ENCODE results near the gene SMIM30. TPM values are rescaled to one million over a fixed set of nuclear protein-coding genes. Genes with fewer than 3 reads are reported as not detected.

SMIM30 gene
- total RNA-seq, 4 donors from 2014 or later: 4.6 to 36.0 (median 30.1) TPM

- in situ Hi-C loops (cut with MboI; ENCODE audit: low pct_ligation_motif_present in 1 of 4, low pct_unique_long_range_greater_than_20kb in 1 of 4, low sequenced_read_pairs in 3 of 4) (no loop called here), intact Hi-C loops (cut with DNase I; ENCODE audit: low total_unique reads) (loop anchor here (10.0 kb wide), 1 partner anchor 1545 kb away; the partner anchor contains the start of gene IMMP2L)
- H3K9me3 ChIP-seq: no peaks in the 10 kb centered on the region
- no peak overlapping the region for H3K4me3 ChIP-seq
- no peaks in the 10 kb centered on the region for H3K4me1 ChIP-seq
- no peak for DNase-seq
- no peak overlapping the region for H3K27ac ChIP-seq
- 29 to 90% methylated on average over 1 of the region's 1 CpG for WGBS, 2 donors (ENCODE audit: low coverage in 1 of 2)
- no peaks in the 10 kb centered on the region for H3K27me3 ChIP-seq
- H3K36me3 ChIP-seq: no peaks in the 10 kb centered on the region
- TF ChIP-seq EP300 (IDR thresholded peaks at IDR 0.05; ENCODE audit: low read depth) (no peak), CTCF (IDR thresholded peaks at IDR 0.05) (no peak), POLR2A (IDR thresholded peaks at IDR 0.05) (no peak), POLR2AphosphoS5 (IDR thresholded peaks at IDR 0.05) (no peak)
Observed at GRCh38 chr7:113109718-113110117, 8.6 kb downstream of the SMIM30 start.

- Histone ChIP-seq H3K9me3 (no peaks in the 10 kb centered on the region), H3K27ac (no peak overlapping the region), H3K4me3 (no peak overlapping the region), H3K36me3 (no peaks in the 10 kb centered on the region), H3K27me3 (no peaks in the 10 kb centered on the region), H3K4me1 (no peaks in the 10 kb centered on the region)
- intact Hi-C loops (cut with DNase I; ENCODE audit: low total_unique reads): no loop called here
- in situ Hi-C loops (cut with MboI; ENCODE audit: low pct_ligation_motif_present in 1 of 4, low pct_unique_long_range_greater_than_20kb in 1 of 4, low sequenced_read_pairs in 3 of 4): no loop called here
- TF ChIP-seq POLR2A (IDR thresholded peaks at IDR 0.05): no peak
- TF ChIP-seq POLR2AphosphoS5 (IDR thresholded peaks at IDR 0.05): no peak
- TF ChIP-seq CTCF (IDR thresholded peaks at IDR 0.05): no peak
- TF ChIP-seq EP300 (IDR thresholded peaks at IDR 0.05; ENCODE audit: low read depth): no peak
- 69% methylated on average over 4 to 5 of the region's 5 CpGs for WGBS, 2 donors (ENCODE audit: low coverage in 1 of 2)
- DNase-seq: no peak
Observed at GRCh38 chr7:113100121-113100603, 18.2 kb downstream of the SMIM30 start.

- no peaks in the 10 kb centered on the region for H3K27me3 ChIP-seq
- in situ Hi-C loops (cut with MboI; ENCODE audit: low pct_ligation_motif_present in 1 of 4, low pct_unique_long_range_greater_than_20kb in 1 of 4, low sequenced_read_pairs in 3 of 4): no loop called here
- intact Hi-C loops (cut with DNase I; ENCODE audit: low total_unique reads): no loop called here
- no peak overlapping the region for H3K27ac ChIP-seq
- H3K9me3 ChIP-seq: no peaks in the 10 kb centered on the region
- no peaks in the 10 kb centered on the region for H3K4me1 ChIP-seq
- no peaks in the 10 kb centered on the region for H3K36me3 ChIP-seq
- WGBS, 2 donors (ENCODE audit: low coverage in 1 of 2): 53 to 65% methylated on average over 2 to 3 of the region's 3 CpGs
- H3K4me3 ChIP-seq: no peak overlapping the region
- TF ChIP-seq POLR2A (IDR thresholded peaks at IDR 0.05) (no peak), EP300 (IDR thresholded peaks at IDR 0.05; ENCODE audit: low read depth) (no peak), POLR2AphosphoS5 (IDR thresholded peaks at IDR 0.05) (no peak), CTCF (IDR thresholded peaks at IDR 0.05) (no peak)
- DNase-seq: no peak
Observed at GRCh38 chr7:113099284-113099919, 19.0 kb downstream of the SMIM30 start.

GRCh38 chr7:113094517-113095249, 23.7 kb downstream of the SMIM30 start:
- Histone ChIP-seq H3K9me3 (no peaks in the 10 kb centered on the region), H3K36me3 (no peaks in the 10 kb centered on the region), H3K27me3 (no peaks in the 10 kb centered on the region), H3K4me1 (no peaks in the 10 kb centered on the region), H3K27ac (no peak overlapping the region), H3K4me3 (no peak overlapping the region)
- in situ Hi-C loops (cut with MboI; ENCODE audit: low pct_ligation_motif_present in 1 of 4, low pct_unique_long_range_greater_than_20kb in 1 of 4, low sequenced_read_pairs in 3 of 4): no loop called here
- intact Hi-C loops (cut with DNase I; ENCODE audit: low total_unique reads): no loop called here
- TF ChIP-seq POLR2AphosphoS5 (IDR thresholded peaks at IDR 0.05): no peak
- no peak for TF ChIP-seq EP300 (IDR thresholded peaks at IDR 0.05; ENCODE audit: low read depth)
- WGBS, 2 donors (ENCODE audit: low coverage in 1 of 2): 79 to 81% methylated on average over 3 of the region's 3 CpGs
- DNase-seq: no peak
